ENCODE data around the gene ENDOU.

GRCh38 chr12:47753021-47754001 lies 28.0 kb upstream of the ENDOU start:
- TF ChIP-seq EZH2phosphoT487 (IDR thresholded peaks at IDR 0.05; ENCODE audit: insufficient read depth, low read depth) (no peak), EZH2 (IDR thresholded peaks at IDR 0.05; ENCODE audit: insufficient read depth, poor library complexity, severe bottlenecking) (no peak)

Measured in GM23248 (cell line).